Testis (tissue), 3 donors: Measurements from ENCODE around the gene STK24. TPM values are rescaled to one million over a fixed set of nuclear protein-coding genes. Genes with fewer than 3 reads are reported as not detected.
A peak's percentile ranks its signal among the peaks of the same experiment; 100 is the strongest.
"Not testable (repeated sequence)": the region's sequence is repeated elsewhere in the genome, so short reads cannot be mapped to it uniquely, and the experiment has no call there.

ENCODE experiments used
- DNase-seq: peaks from one replicate; pipeline ENCODE4 v3.0.0-alpha.2; 2019
- H3K27ac ChIP-seq, 2 donors: fragments of 200-600 bp; sonication (generic); one replicate each; pipeline ENCODE4 v1.5.1; 2019
- H3K27me3 ChIP-seq: fragments of 200-600 bp; sonication (generic); one replicate; pipeline ENCODE4 v1.5.1; 2019
- H3K36me3 ChIP-seq: fragments of 200-600 bp; sonication (generic); one replicate; pipeline ENCODE4 v1.5.1; 2017; ENCODE audit warnings: low read depth; ENCODE audit errors: missing control alignments
- H3K4me1 ChIP-seq: fragments of 200-600 bp; sonication (generic); one replicate; pipeline ENCODE4 v1.5.1; 2019
- H3K4me3 ChIP-seq, 2 donors: fragments of 200-600 bp; sonication (generic); one replicate each; pipeline ENCODE4 v1.5.1; 2017 to 2019
- H3K9me3 ChIP-seq: fragments of 200-600 bp; sonication (generic); one replicate; pipeline ENCODE4 v1.5.1; 2017
- CTCF ChIP-seq, 3 experiments: fragments of 450-650 bp in 2 of 3; fragments of 200-600 bp in 1 of 3; sonication (generic) in 1 of 3; IDR thresholded peaks; one replicate each; pipeline ENCODE4 v1.5.1; 2016 to 2019; ENCODE audit warnings: antibody characterized with exemption in 3 of 3, mild to moderate bottlenecking in 2 of 3, moderate library complexity in 1 of 3
- POLR2A ChIP-seq: fragments of 450-650 bp; IDR thresholded peaks from one replicate; pipeline ENCODE4 v1.6.1; 2017; ENCODE audit warnings: antibody characterized with exemption, mild to moderate bottlenecking, moderate library complexity
- WGBS, 2 donors: methylation state at CpG; one replicate each; pipeline ENCODE4 v1.1.5; 2018; 5-methylcytosine and 5-hydroxymethylcytosine counted together
- intact Hi-C: fragments of 100-400 bp; cut with DNase I; formaldehyde crosslinking; loops from one replicate; pipeline ENCODE4 v1.15.1; 2023; ENCODE audit warnings: low total_unique reads
- polyA plus RNA-seq: library from polyadenylated mRNA; stranded (reverse); fragments of 350-450 nt; fragmentation: Illumina TruSeq; extraction: RNeasy Lipid Tissue Mini Kit (QIAGEN cat#74804); gene quantifications from one replicate; pipeline ENCODE4 v1.2.3, GENCODE V29; 2014; ENCODE audit warnings: low read depth, low replicate concordance; ENCODE audit not compliant: insufficient read depth
- total RNA-seq, 2 donors: library from RNA; depleted of rRNA; stranded (reverse); fragments of >200 nt; gene quantifications; one replicate each; pipeline ENCODE4 v1.2.3, GENCODE V29; 2016

Gene STK24
- total and polyA plus RNA-seq, 3 donors from 2014 or later: 97.4 to 172 (median 151) TPM

- Histone ChIP-seq H3K4me3 (no peak overlapping the region), H3K36me3 (no peaks in the 10 kb centered on the region), H3K9me3 (no peaks in the 10 kb centered on the region), H3K27me3 (no peaks in the 10 kb centered on the region), H3K27ac (peak overlapping the region; percentile 47 to 71), H3K4me1 (peaks cover 54% of the 10 kb centered on the region)
- 46 to 59% methylated on average over 10 of the region's 10 CpGs for WGBS, 2 donors
- DNase-seq: peak; percentile 47
- no peak for TF ChIP-seq CTCF (IDR thresholded peaks at IDR 0.05)
- no peak for TF ChIP-seq POLR2A
- intact Hi-C loops: loop anchor here (10.0 kb wide), 1 partner anchor 96 kb away; no protein-coding TSS in a partner anchor
Measured at GRCh38 chr13:98570929-98571372, 6.0 kb downstream of the STK24 start.

GRCh38 chr13:98569494-98570367 lies 7.2 kb downstream of the STK24 start:
- H3K27me3 ChIP-seq, DNase-seq, H3K9me3 ChIP-seq, H3K36me3 ChIP-seq, H3K4me3 ChIP-seq: not testable (repeated sequence)
- WGBS, 2 donors: 73 to 76% methylated on average over 17 of the region's 17 CpGs
- H3K4me1 ChIP-seq: peaks cover 62% of the 10 kb centered on the region
- intact Hi-C loops: loop anchor here (10.0 kb wide), 1 partner anchor 95 kb away; no protein-coding TSS in a partner anchor
- peak overlapping the region; percentile 47 to 71 for H3K27ac ChIP-seq

GRCh38 chr13:98568918-98569317 lies 8.0 kb downstream of the STK24 start:
- TF ChIP-seq POLR2A (no peak), CTCF (IDR thresholded peaks at IDR 0.05) (no peak)
- no peaks in the 10 kb centered on the region for H3K9me3 ChIP-seq
- H3K27ac ChIP-seq: peak overlapping the region in 1 of 2 donors; percentile 71
- H3K27me3 ChIP-seq: no peaks in the 10 kb centered on the region
- peaks cover 61% of the 10 kb centered on the region for H3K4me1 ChIP-seq
- H3K4me3 ChIP-seq: no peak overlapping the region
- 80 to 83% methylated on average over 4 of the region's 4 CpGs for WGBS, 2 donors
- no peaks in the 10 kb centered on the region for H3K36me3 ChIP-seq
- no peak for DNase-seq
- intact Hi-C loops: no loop called here

GRCh38 chr13:98567140-98567539 lies 9.8 kb downstream of the STK24 start:
- H3K4me1 ChIP-seq: peaks cover 58% of the 10 kb centered on the region
- H3K4me3 ChIP-seq: no peak overlapping the region
- H3K27ac ChIP-seq: no peak overlapping the region
- DNase-seq: no peak
- H3K27me3 ChIP-seq: no peaks in the 10 kb centered on the region
- no peaks in the 10 kb centered on the region for H3K9me3 ChIP-seq
- TF ChIP-seq POLR2A: no peak
- TF ChIP-seq CTCF (IDR thresholded peaks at IDR 0.05): no peak
- H3K36me3 ChIP-seq: no peaks in the 10 kb centered on the region
- 90 to 95% methylated on average over 13 of the region's 13 CpGs for WGBS, 2 donors
- intact Hi-C loops: no loop called here

GRCh38 chr13:98565726-98566565 lies 11.0 kb downstream of the STK24 start:
- H3K27me3 ChIP-seq: no peaks in the 10 kb centered on the region
- intact Hi-C loops: no loop called here
- WGBS, 2 donors: 39 to 51% methylated on average over 14 to 18 of the region's 18 CpGs
- peak overlapping the region; percentile 48 to 68 for H3K27ac ChIP-seq
- H3K36me3 ChIP-seq: no peaks in the 10 kb centered on the region
- peaks cover 52% of the 10 kb centered on the region for H3K4me1 ChIP-seq
- no peak for DNase-seq
- no peak overlapping the region for H3K4me3 ChIP-seq
- no peaks in the 10 kb centered on the region for H3K9me3 ChIP-seq
- no peak for TF ChIP-seq POLR2A
- no peak for TF ChIP-seq CTCF (IDR thresholded peaks at IDR 0.05)
